MCF 10A (cell line): ENCODE measurements around the gene KRT38. TPM values are rescaled to one million over a fixed set of nuclear protein-coding genes. Genes with fewer than 3 reads are reported as not detected.

Source experiments
- BruUV-seq: library from RNA; stranded (reverse); fragments of 400-500 nt; replicated peaks from 2 replicates; lab custom pipeline; 2021; lab: Mats Ljungman, UMichigan
- CTCF ChIA-PET: fragments of 300-600 bp; sonication (Branson Sonifier 250); formaldehyde crosslinking; extraction: SDS; loops from one replicate; lab custom pipeline; 2021; ENCODE audit warnings: antibody characterized with exemption, inconsistent platforms; lab: Yijun Ruan, JAX
- POLR2A ChIA-PET: fragments of 300-600, 350-650 bp; sonication (Branson Sonifier 250); formaldehyde crosslinking; extraction: SDS; loops from one replicate; lab custom pipeline; 2020; ENCODE audit warnings: antibody characterized with exemption, inconsistent platforms; lab: Yijun Ruan, JAX
- DNase-seq: peaks from one replicate; pipeline ENCODE4 v3.0.0-alpha.2; 2018; ENCODE audit not compliant: unreplicated experiment
- H3K27ac Mint-ChIP-seq: one replicate; pipeline ENCODE4 v1.8.0; 2022; ENCODE audit warnings: mild to moderate bottlenecking, low read depth, mixed read lengths; ENCODE audit not compliant: unreplicated experiment
- H3K27me3 Mint-ChIP-seq: one replicate; pipeline ENCODE4 v1.8.0; 2022; ENCODE audit warnings: mixed read lengths; ENCODE audit not compliant: insufficient read depth, unreplicated experiment
- H3K36me3 Mint-ChIP-seq: one replicate; pipeline ENCODE4 v1.8.0; 2022; ENCODE audit warnings: mild to moderate bottlenecking, moderate library complexity, mixed read lengths; ENCODE audit not compliant: insufficient read depth, unreplicated experiment
- H3K4me1 Mint-ChIP-seq: one replicate; pipeline ENCODE4 v1.8.0; 2022; ENCODE audit warnings: mixed read lengths; ENCODE audit not compliant: insufficient read depth, unreplicated experiment
- H3K4me3 Mint-ChIP-seq: one replicate; pipeline ENCODE4 v1.8.0; 2022; ENCODE audit warnings: mild to moderate bottlenecking, moderate library complexity, mixed read lengths; ENCODE audit not compliant: unreplicated experiment
- H3K9me3 Mint-ChIP-seq: one replicate; pipeline ENCODE4 v1.8.0; 2022; ENCODE audit warnings: mixed read lengths; ENCODE audit not compliant: unreplicated experiment
- intact Hi-C: fragments of 100-400 bp; cut with micrococcal nuclease; formaldehyde crosslinking; loops from 2 replicates; pipeline ENCODE4 v1.14.1; 2022
- total RNA-seq: library from RNA; stranded (reverse); gene quantifications from 2 replicates; pipeline ENCODE4 v1.2.3, GENCODE V29; 2022
- TF ChIP-seq, protein P1 (sequence below): fragments of 200-600 bp; IDR thresholded peaks from one replicate; pipeline ENCODE4 v1.8.0; 2022; ENCODE audit warnings: antibody characterized with exemption, mild to moderate bottlenecking; ENCODE audit not compliant: unreplicated experiment

KRT38 gene
- total RNA-seq, 1 experiment from 2014 or later: not detected

DNA sequence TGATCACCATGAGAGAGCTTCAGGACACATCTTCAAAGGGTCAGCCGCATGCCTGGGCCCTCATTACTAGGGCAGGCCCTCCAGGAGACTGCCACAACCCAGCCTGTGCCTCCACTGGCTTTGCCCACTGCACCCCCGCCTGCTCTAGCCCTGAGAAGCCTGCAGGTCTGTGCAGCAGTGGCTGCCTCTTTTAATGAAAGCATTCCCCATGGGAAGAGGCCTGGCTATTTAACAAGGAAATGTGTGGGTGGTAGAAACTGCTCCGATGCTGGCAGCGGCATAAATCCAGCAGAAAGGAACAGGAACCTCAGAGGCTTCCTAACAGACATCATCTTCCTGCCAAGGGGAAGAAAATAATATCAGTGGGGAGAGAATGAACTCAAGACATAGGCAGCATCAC lies 26.8 kb upstream of the KRT38 start:
- intact Hi-C loops: no loop called here
- DNase-seq: peak; percentile 26
- TF ChIP-seq, protein P1, sequence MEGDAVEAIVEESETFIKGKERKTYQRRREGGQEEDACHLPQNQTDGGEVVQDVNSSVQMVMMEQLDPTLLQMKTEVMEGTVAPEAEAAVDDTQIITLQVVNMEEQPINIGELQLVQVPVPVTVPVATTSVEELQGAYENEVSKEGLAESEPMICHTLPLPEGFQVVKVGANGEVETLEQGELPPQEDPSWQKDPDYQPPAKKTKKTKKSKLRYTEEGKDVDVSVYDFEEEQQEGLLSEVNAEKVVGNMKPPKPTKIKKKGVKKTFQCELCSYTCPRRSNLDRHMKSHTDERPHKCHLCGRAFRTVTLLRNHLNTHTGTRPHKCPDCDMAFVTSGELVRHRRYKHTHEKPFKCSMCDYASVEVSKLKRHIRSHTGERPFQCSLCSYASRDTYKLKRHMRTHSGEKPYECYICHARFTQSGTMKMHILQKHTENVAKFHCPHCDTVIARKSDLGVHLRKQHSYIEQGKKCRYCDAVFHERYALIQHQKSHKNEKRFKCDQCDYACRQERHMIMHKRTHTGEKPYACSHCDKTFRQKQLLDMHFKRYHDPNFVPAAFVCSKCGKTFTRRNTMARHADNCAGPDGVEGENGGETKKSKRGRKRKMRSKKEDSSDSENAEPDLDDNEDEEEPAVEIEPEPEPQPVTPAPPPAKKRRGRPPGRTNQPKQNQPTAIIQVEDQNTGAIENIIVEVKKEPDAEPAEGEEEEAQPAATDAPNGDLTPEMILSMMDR: no peak
- H3K27me3 Mint-ChIP-seq: peaks cover 17% of the 10 kb centered on the region
- ChIA-PET POLR2A (interaction anchor here (1.2 kb wide), 1 partner anchor 13 kb away, joined by 3 read pairs; no protein-coding TSS in a partner anchor), CTCF (no interaction called here)
- H3K36me3 Mint-ChIP-seq: no peaks in the 10 kb centered on the region
- H3K4me1 Mint-ChIP-seq: peaks cover 9% of the 10 kb centered on the region
- no peaks in the 10 kb centered on the region for H3K9me3 Mint-ChIP-seq
- no peak overlapping the region for H3K4me3 Mint-ChIP-seq
- BruUV-seq: no TSS peak
- no peak overlapping the region for H3K27ac Mint-ChIP-seq

DNA sequence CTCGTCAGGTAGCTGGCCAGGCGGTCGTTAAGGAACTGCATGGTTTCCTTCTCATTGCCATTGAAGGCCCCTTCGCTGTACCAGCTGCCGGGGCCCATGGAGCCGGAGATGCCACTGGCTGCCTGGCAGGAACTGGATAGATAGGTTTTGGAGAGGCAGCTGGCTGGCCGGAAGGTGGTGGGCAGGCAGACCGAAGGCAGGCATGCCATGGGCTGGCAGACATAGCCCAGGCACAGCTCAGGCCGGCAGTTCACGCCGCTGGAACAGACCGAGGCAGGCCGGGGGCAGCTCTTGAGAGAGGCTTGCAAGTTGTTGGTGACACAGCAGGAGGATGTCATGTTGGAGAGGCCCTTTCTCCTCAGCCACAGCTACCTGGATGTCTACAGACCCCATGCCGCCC lies 26.2 kb upstream of the KRT38 start, which contains the start of gene KRT32:
Gene KRT32 (minus strand): TSS at position 399 of the 400 bp plus-strand sequence. CDS start 61 bp downstream, at position 338.
- CTCF ChIA-PET: interaction anchor here (1.4 kb wide), 1 partner anchor 29 kb away, joined by 5 read pairs; no protein-coding TSS in a partner anchor
- intact Hi-C loops: no loop called here
- H3K36me3 Mint-ChIP-seq: no peaks in the 10 kb centered on the region
- peaks cover 9% of the 10 kb centered on the region for H3K4me1 Mint-ChIP-seq
- peaks cover 12% of the 10 kb centered on the region for H3K27me3 Mint-ChIP-seq
- no peaks in the 10 kb centered on the region for H3K9me3 Mint-ChIP-seq
- no peak for DNase-seq
- no peak within 1 kb of the TSS for H3K4me3 Mint-ChIP-seq
- BruUV-seq: no TSS peak
- H3K27ac Mint-ChIP-seq: no peak within 1 kb of the TSS
- POLR2A ChIA-PET: interaction anchor here (1.4 kb wide), 1 partner anchor 326 kb away, joined by 3 read pairs; the partner anchor contains the start of gene KRTAP4-6
- TF ChIP-seq, protein P1: no peak

DNA sequence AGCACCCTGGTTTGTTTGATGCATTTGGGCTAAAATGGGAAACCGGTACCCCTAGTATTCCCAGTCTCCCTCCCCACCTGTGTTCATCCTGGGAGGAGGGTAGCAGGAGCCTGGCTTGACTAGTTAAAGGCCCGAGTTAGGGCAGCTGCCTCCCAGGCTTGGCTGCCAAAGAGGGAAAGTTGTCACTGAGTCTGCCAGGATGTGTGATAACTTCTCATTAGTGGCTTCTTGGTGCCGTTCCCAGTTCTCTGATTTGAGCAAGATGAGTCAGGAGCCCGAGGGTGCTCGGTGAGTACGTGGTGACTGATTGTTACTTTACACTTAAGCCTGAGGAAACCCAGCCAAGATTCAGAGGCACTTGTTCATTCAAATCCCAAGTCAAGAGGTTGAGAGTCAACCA lies 23.9 kb upstream of the KRT38 start:
- peak overlapping the region; percentile 46 for H3K27ac Mint-ChIP-seq
- no peaks in the 10 kb centered on the region for H3K9me3 Mint-ChIP-seq
- H3K4me1 Mint-ChIP-seq: peaks cover 9% of the 10 kb centered on the region
- no TSS peak for BruUV-seq
- H3K27me3 Mint-ChIP-seq: peaks cover 13% of the 10 kb centered on the region
- ChIA-PET POLR2A (interaction anchor here (1.1 to 1.7 kb wide), 2 partner anchors 18 to 44 kb away, joined by 3 to 6 read pairs; no protein-coding TSS in a partner anchor), CTCF (no interaction called here)
- DNase-seq: peak; percentile 99
- H3K4me3 Mint-ChIP-seq: peak overlapping the region; percentile 4
- intact Hi-C loops: no loop called here
- H3K36me3 Mint-ChIP-seq: no peaks in the 10 kb centered on the region
- TF ChIP-seq, protein P1: no peak

DNA sequence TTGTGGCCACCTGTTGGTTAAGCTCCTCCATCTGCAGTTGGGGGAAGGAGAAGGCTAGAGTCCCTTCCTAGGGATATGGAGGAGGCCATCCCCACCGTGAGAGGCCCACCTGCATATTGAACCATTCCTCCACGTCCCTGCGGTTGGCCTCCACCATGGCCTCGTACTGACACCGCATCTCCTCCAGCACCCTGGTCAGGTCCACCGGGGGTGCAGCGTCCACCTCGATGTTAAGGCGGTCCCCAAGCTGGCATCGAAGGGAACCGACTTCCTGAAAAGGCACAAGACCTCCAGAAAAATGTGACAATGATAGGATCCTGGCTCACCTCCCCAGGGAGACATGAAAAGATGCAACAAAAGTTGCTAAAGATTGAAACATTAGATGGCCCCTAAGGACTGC lies 23.4 kb upstream of the KRT38 start:
- no TSS peak for BruUV-seq
- ChIA-PET CTCF (interaction anchor here (0.6 to 1.0 kb wide), 4 partner anchors 126 to 840 kb away, joined by 3 to 5 read pairs (median 3); no protein-coding TSS in a partner anchor), POLR2A (interaction anchor here (1.7 kb wide), 1 partner anchor 44 kb away, joined by 6 read pairs; no protein-coding TSS in a partner anchor)
- intact Hi-C loops: no loop called here
- Mint-ChIP-seq H3K4me3 (no peak overlapping the region), H3K27ac (no peak overlapping the region), H3K27me3 (peaks cover 13% of the 10 kb centered on the region), H3K4me1 (peaks cover 9% of the 10 kb centered on the region), H3K36me3 (no peaks in the 10 kb centered on the region), H3K9me3 (no peaks in the 10 kb centered on the region)
- TF ChIP-seq, protein P1: no peak
- DNase-seq: no peak
